GM21381 (cell line): Measurements from ENCODE around the gene LAPTM5.

ENCODE experiments used
- ATAC-seq: cut with Tn5 transposase; IDR thresholded peaks from one replicate; pipeline ENCODE4 v1.9.1; 2021; ENCODE audit warnings: mild to moderate bottlenecking, moderate library complexity; ENCODE audit not compliant: unreplicated experiment

The LAPTM5 gene

GRCh38 chr1:30720271-30721223, 37.0 kb downstream of the LAPTM5 start:
- ATAC-seq: no peak

GRCh38 chr1:30719406-30720270, 37.9 kb downstream of the LAPTM5 start:
- ATAC-seq: no peak

GRCh38 chr1:30718636-30719405, 38.8 kb downstream of the LAPTM5 start:
- peak; percentile 55 for ATAC-seq

GRCh38 chr1:30718091-30718635, 39.4 kb downstream of the LAPTM5 start:
- ATAC-seq: peak; percentile 85

- no peak for ATAC-seq
These were observed 40.9 kb downstream of the LAPTM5 start for GRCh38 chr1:30716646-30717045.

GRCh38 chr1:30715886-30716285, 41.7 kb downstream of the LAPTM5 start:
- ATAC-seq: no peak

GRCh38 chr1:30715216-30715615, 42.4 kb downstream of the LAPTM5 start:
- no peak for ATAC-seq

GRCh38 chr1:30714536-30715090, 43.0 kb downstream of the LAPTM5 start:
- ATAC-seq: no peak

- ATAC-seq: no peak
These were observed 43.5 kb downstream of the LAPTM5 start for GRCh38 chr1:30714025-30714424.

GRCh38 chr1:30713311-30713710, 44.3 kb downstream of the LAPTM5 start:
- no peak for ATAC-seq

- no peak for ATAC-seq
These were observed 45.0 kb downstream of the LAPTM5 start for GRCh38 chr1:30712583-30712982.

GRCh38 chr1:30710407-30710806, 47.2 kb downstream of the LAPTM5 start:
- ATAC-seq: no peak

- no peak for ATAC-seq
These were observed 49.2 kb downstream of the LAPTM5 start for GRCh38 chr1:30708361-30708728.

- no peak for ATAC-seq
These were observed 49.9 kb downstream of the LAPTM5 start for GRCh38 chr1:30707412-30708360.

GRCh38 chr1:30706528-30706927, 51.0 kb downstream of the LAPTM5 start:
- no peak for ATAC-seq

- ATAC-seq: no peak
These were observed 51.9 kb downstream of the LAPTM5 start for GRCh38 chr1:30705698-30706097.

GRCh38 chr1:30704765-30705509, 52.6 kb downstream of the LAPTM5 start:
- ATAC-seq: no peak

GRCh38 chr1:30704271-30704670, 53.3 kb downstream of the LAPTM5 start:
- ATAC-seq: no peak

- ATAC-seq: no peak
These were observed 54.8 kb downstream of the LAPTM5 start for GRCh38 chr1:30702823-30703222.
